Mesendoderm (in vitro differentiated cells): Measurements from ENCODE around the gene FETUB.

Experiments used
- DNase-seq: peaks from one replicate; pipeline ENCODE4 v3.0.0; 2013
- H2AK5ac ChIP-seq: 2 replicates; pipeline ENCODE4 v1.6.1; 2013; ENCODE audit warnings: low read length, inconsistent platforms
- H2BK120ac ChIP-seq: 2 replicates; pipeline ENCODE4 v1.6.1; 2013; ENCODE audit warnings: low read depth, mild to moderate bottlenecking, low read length, moderate library complexity, mixed read lengths
- H2BK15ac ChIP-seq: replicated peaks from 2 replicates; pipeline ENCODE4 v1.6.1; 2013; ENCODE audit warnings: low read depth, mild to moderate bottlenecking, moderate library complexity
- H2BK5ac ChIP-seq: 2 replicates; pipeline ENCODE4 v1.6.1; 2013; ENCODE audit warnings: low read length, inconsistent platforms
- H3K18ac ChIP-seq: 2 replicates; pipeline ENCODE4 v1.6.1; 2013; ENCODE audit warnings: mild to moderate bottlenecking, low read length, mixed read lengths
- H3K23ac ChIP-seq: one replicate; pipeline ENCODE4 v1.6.1; 2013; ENCODE audit warnings: low read length
- H3K27ac ChIP-seq: 2 replicates; pipeline ENCODE4 v1.5.1; 2013; ENCODE audit warnings: low read depth, mild to moderate bottlenecking, inconsistent platforms, low read length, moderate library complexity
- H3K27me3 ChIP-seq: 2 replicates; pipeline ENCODE4 v1.6.1; 2013; ENCODE audit warnings: low read length, control low read depth, mild to moderate bottlenecking, inconsistent platforms; ENCODE audit not compliant: insufficient read depth, poor library complexity
- H3K36me3 ChIP-seq: 2 replicates; pipeline ENCODE4 v1.6.1; 2013; ENCODE audit warnings: low read length, inconsistent platforms; ENCODE audit not compliant: control insufficient read depth, insufficient read depth
- H3K4ac ChIP-seq: one replicate; pipeline ENCODE4 v1.6.1; 2013; ENCODE audit warnings: low read depth, mild to moderate bottlenecking, low read length, moderate library complexity
- H3K4me1 ChIP-seq: 2 replicates; pipeline ENCODE4 v1.6.1; 2013; ENCODE audit warnings: low read depth, low read length, inconsistent platforms; ENCODE audit not compliant: control insufficient read depth
- H3K4me2 ChIP-seq: 2 replicates; pipeline ENCODE4 v1.6.1; 2013; ENCODE audit warnings: low read length
- H3K4me3 ChIP-seq: 2 replicates; pipeline ENCODE4 v1.5.1; 2013; ENCODE audit warnings: mild to moderate bottlenecking, low read length
- H3K56ac ChIP-seq: one replicate; pipeline ENCODE4 v1.6.1; 2013; ENCODE audit warnings: low read length
- H3K79me1 ChIP-seq: 2 replicates; pipeline ENCODE4 v1.6.1; 2013; ENCODE audit warnings: low read length, inconsistent platforms
- H3K79me2 ChIP-seq: 2 replicates; pipeline ENCODE4 v1.6.1; 2013; ENCODE audit warnings: mild to moderate bottlenecking, low read length; ENCODE audit not compliant: control insufficient read depth, insufficient read depth
- H3K9ac ChIP-seq: 2 replicates; pipeline ENCODE4 v1.6.1; 2013; ENCODE audit warnings: low read length, inconsistent platforms
- H4K5ac ChIP-seq: one replicate; pipeline ENCODE4 v1.6.1; 2013; ENCODE audit warnings: low read length
- H4K8ac ChIP-seq: one replicate; pipeline ENCODE4 v1.6.1; 2013; ENCODE audit warnings: low read depth, mild to moderate bottlenecking, control low read depth, low read length, moderate library complexity
- WGBS: extraction: QIAGEN DNeasy Blood & Tissue Kit; methylation state at CpG from one replicate; pipeline ENCODE4 v1.1.7; 2013; ENCODE audit warnings: low lambda C conversion rate, missing lambda C conversion rate; ENCODE audit not compliant: insufficient coverage; ENCODE audit errors: extremely low coverage; 5-methylcytosine and 5-hydroxymethylcytosine counted together

The FETUB gene

GRCh38 chr3:186620213-186621092 is 19.7 kb upstream of the FETUB start:
- H4K8ac ChIP-seq = no peak overlapping the region
- H3K27ac ChIP-seq = no peak overlapping the region
- H3K56ac ChIP-seq = no peak overlapping the region
- no peak overlapping the region for H3K4ac ChIP-seq
- H3K4me3 ChIP-seq = no peak overlapping the region
- H2BK5ac ChIP-seq = no peak overlapping the region
- no CpG with 5 or more reads among the region's 17 CpGs for WGBS
- no peak overlapping the region for H3K23ac ChIP-seq
- no peak overlapping the region for H2AK5ac ChIP-seq
- no peak overlapping the region for H4K5ac ChIP-seq
- no peak overlapping the region for H3K18ac ChIP-seq
- H2BK15ac ChIP-seq = no peak overlapping the region
- no peaks in the 10 kb centered on the region for H3K79me1 ChIP-seq
- H3K27me3 ChIP-seq = no peaks in the 10 kb centered on the region
- H3K4me2 ChIP-seq = no peak overlapping the region
- H3K79me2 ChIP-seq = no peaks in the 10 kb centered on the region
- no peak for DNase-seq
- H3K4me1 ChIP-seq = no peaks in the 10 kb centered on the region
- no peak overlapping the region for H2BK120ac ChIP-seq
- H3K9ac ChIP-seq = no peak overlapping the region
- no peaks in the 10 kb centered on the region for H3K36me3 ChIP-seq

DNA sequence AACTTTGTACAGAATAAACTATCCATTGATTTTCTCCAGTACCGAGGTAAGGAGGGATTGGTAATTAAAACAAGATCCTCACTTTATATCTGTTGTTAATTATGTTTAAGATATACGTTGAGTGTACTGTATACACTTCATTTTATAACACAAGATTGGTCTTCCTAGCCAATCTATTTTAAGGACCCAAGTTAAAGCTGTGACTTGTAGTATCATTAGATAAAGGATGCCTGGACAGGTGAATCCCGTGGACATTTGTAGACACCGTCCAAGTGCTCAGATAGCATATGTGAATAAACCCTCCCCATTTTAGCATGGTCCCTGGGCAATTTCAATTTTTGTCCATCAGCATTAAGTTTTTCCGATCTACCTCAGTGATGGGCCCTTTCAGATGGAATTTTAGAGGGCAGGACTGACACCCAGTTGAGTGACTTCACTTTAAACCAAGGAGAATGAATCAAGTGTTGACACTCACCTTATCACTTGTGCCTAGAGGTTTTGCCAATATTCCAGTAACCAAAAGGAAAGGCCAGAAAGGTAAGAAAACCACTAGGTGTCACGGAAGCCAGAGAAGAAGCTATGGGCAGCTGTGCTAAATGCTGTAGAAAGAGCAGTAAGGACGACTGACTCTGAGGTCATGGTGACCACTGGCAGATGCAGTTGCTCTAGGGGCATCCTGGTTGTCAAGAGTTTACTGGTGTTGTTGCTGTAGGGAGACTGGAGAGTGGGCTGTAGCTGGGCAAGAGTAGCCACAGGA is 18.1 kb upstream of the FETUB start:
- no peak overlapping the region for H3K23ac ChIP-seq
- H3K4me3 ChIP-seq = no peak overlapping the region
- no peak overlapping the region for H4K5ac ChIP-seq
- H3K36me3 ChIP-seq = no peaks in the 10 kb centered on the region
- no peaks in the 10 kb centered on the region for H3K79me2 ChIP-seq
- no peak for DNase-seq
- H3K9ac ChIP-seq = no peak overlapping the region
- no CpG with 5 or more reads among the region's 7 CpGs for WGBS
- no peak overlapping the region for H3K4me2 ChIP-seq
- no peak overlapping the region for H4K8ac ChIP-seq
- peaks cover 2% of the 10 kb centered on the region for H3K4me1 ChIP-seq
- no peak overlapping the region for H3K4ac ChIP-seq
- H3K56ac ChIP-seq = no peak overlapping the region
- no peak overlapping the region for H3K27ac ChIP-seq
- no peaks in the 10 kb centered on the region for H3K27me3 ChIP-seq
- H2BK5ac ChIP-seq = no peak overlapping the region
- no peak overlapping the region for H2AK5ac ChIP-seq
- no peak overlapping the region for H2BK120ac ChIP-seq
- H3K18ac ChIP-seq = no peak overlapping the region
- no peak overlapping the region for H2BK15ac ChIP-seq
- no peaks in the 10 kb centered on the region for H3K79me1 ChIP-seq

GRCh38 chr3:186622651-186623310 is 17.4 kb upstream of the FETUB start:
- DNase-seq = no peak
- H3K56ac ChIP-seq = no peak overlapping the region
- no peak overlapping the region for H3K23ac ChIP-seq
- H2BK15ac ChIP-seq = no peak overlapping the region
- H3K4me1 ChIP-seq = peaks cover 2% of the 10 kb centered on the region
- H4K5ac ChIP-seq = no peak overlapping the region
- no peaks in the 10 kb centered on the region for H3K79me1 ChIP-seq
- no peak overlapping the region for H2AK5ac ChIP-seq
- H3K4me2 ChIP-seq = no peak overlapping the region
- no peak overlapping the region for H3K9ac ChIP-seq
- H3K27ac ChIP-seq = no peak overlapping the region
- H3K79me2 ChIP-seq = no peaks in the 10 kb centered on the region
- no peaks in the 10 kb centered on the region for H3K36me3 ChIP-seq
- no peak overlapping the region for H3K4ac ChIP-seq
- H2BK5ac ChIP-seq = no peak overlapping the region
- H2BK120ac ChIP-seq = no peak overlapping the region
- H3K27me3 ChIP-seq = no peaks in the 10 kb centered on the region
- H4K8ac ChIP-seq = no peak overlapping the region
- no peak overlapping the region for H3K18ac ChIP-seq
- WGBS = no CpG with 5 or more reads among the region's 2 CpGs
- no peak overlapping the region for H3K4me3 ChIP-seq

DNA sequence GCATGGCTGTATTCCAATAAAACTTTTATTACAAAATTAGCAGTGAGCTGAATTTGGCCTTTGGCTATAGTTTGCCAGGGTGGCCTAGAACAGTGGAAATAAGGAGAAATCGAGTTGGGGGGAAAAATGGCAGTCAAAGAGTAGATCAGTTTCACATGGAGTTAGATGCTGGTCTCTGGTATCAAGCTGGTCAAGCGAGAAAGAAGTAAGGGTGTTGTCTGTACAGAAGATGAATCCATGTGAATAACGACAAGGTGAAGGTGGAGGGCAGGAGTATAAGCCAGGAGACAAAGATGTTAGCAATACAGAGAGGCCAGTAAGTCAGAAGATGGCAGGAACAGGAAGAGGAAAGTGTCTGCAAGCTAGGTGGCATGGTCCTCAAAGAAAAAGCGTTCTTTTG is 15.6 kb upstream of the FETUB start:
- Histone ChIP-seq H3K9ac (no peak overlapping the region), H3K79me1 (no peaks in the 10 kb centered on the region), H3K36me3 (no peaks in the 10 kb centered on the region), H4K5ac (no peak overlapping the region), H3K23ac (no peak overlapping the region), H3K27me3 (no peaks in the 10 kb centered on the region), H3K56ac (no peak overlapping the region), H3K79me2 (no peaks in the 10 kb centered on the region), H2BK15ac (no peak overlapping the region), H3K4ac (no peak overlapping the region), H3K4me1 (peaks cover 2% of the 10 kb centered on the region), H2BK5ac (no peak overlapping the region), H4K8ac (no peak overlapping the region), H3K27ac (no peak overlapping the region), H3K4me3 (no peak overlapping the region), H2BK120ac (no peak overlapping the region), H2AK5ac (no peak overlapping the region), H3K18ac (no peak overlapping the region), H3K4me2 (no peak overlapping the region)
- DNase-seq = no peak
- no CpG with 5 or more reads among the region's 4 CpGs for WGBS

DNA sequence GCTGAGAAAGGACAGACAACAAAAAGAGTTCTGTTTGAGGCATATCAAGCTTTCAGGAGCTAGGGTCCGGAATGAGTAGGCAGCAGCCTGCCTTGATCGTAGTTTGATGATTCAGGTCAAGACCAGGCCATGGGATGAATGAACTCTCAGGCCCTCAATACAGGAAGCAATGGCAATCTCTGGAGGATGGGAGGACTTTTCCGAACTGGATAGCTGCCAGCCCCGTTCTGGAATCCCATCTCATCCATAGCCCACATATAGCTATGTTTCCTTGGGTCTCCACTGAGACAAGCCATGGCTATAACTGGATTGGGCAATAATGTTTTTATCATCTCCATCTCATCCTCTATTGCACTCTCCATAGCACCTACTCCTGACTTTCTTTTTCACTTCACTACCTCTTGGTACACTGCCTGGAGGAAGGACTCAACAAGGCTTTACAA is 14.6 kb upstream of the FETUB start:
- Histone ChIP-seq H3K36me3 (no peaks in the 10 kb centered on the region), H2BK15ac (no peak overlapping the region), H3K79me2 (no peaks in the 10 kb centered on the region), H3K4ac (no peak overlapping the region), H4K8ac (no peak overlapping the region), H3K56ac (no peak overlapping the region), H3K4me2 (no peak overlapping the region), H2BK5ac (no peak overlapping the region), H3K27me3 (no peaks in the 10 kb centered on the region), H3K4me1 (peaks cover 2% of the 10 kb centered on the region), H3K4me3 (no peak overlapping the region), H3K9ac (no peak overlapping the region), H3K79me1 (no peaks in the 10 kb centered on the region), H2BK120ac (no peak overlapping the region), H2AK5ac (no peak overlapping the region), H3K27ac (no peak overlapping the region), H3K23ac (no peak overlapping the region), H4K5ac (no peak overlapping the region), H3K18ac (no peak overlapping the region)
- DNase-seq = no peak
- no CpG with 5 or more reads among the region's 4 CpGs for WGBS
